GM21529 (cell line): ENCODE results near the gene CRYBB2.
"Not testable (repeated sequence)": the region's sequence is repeated elsewhere in the genome, so short reads cannot be mapped to it uniquely, and the experiment has no call there.

Experiments used
- ATAC-seq: cut with Tn5 transposase; IDR thresholded peaks from one replicate; pipeline ENCODE4 v1.9.1; 2021; ENCODE audit not compliant: unreplicated experiment

CRYBB2 gene

DNA sequence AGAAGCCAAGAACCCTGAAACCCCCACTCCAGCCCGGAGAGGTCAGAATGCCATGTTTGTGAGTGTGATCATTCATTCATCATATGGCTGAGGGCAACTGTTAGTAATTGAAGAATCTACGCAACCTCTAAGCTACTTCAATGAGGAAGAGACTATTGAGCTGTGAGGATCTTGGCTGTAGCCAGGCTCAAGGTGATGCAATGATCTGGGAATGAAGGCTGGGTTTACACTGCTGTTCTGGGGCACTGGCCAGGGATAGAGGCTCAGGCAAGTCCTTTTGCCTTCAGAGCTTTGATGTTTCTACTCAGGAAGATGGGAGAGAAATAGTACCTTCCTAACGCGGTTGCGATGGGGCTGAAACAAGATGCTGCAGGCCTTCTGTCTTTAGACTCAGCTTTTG lies 12.9 kb downstream of the CRYBB2 start:
- no peak for ATAC-seq

DNA sequence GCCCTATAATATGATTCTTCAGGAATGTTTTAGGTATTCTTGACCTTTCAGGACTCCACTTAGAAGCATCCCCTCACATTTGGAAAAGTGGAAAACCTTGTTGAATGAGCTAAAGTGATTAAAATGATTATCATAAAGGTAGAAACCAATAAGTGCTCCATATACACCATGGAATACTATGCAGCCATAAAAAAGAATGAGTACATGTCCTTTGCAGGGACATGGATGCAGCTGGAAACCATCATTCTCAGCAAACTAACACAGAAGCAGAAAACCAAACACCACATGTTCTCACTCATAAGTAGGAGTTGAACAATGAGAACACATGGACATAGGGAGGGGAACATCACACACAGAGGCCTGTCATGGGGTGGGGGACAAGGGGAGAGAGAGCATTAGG lies 14.3 kb downstream of the CRYBB2 start:
- not testable (repeated sequence) for ATAC-seq

DNA sequence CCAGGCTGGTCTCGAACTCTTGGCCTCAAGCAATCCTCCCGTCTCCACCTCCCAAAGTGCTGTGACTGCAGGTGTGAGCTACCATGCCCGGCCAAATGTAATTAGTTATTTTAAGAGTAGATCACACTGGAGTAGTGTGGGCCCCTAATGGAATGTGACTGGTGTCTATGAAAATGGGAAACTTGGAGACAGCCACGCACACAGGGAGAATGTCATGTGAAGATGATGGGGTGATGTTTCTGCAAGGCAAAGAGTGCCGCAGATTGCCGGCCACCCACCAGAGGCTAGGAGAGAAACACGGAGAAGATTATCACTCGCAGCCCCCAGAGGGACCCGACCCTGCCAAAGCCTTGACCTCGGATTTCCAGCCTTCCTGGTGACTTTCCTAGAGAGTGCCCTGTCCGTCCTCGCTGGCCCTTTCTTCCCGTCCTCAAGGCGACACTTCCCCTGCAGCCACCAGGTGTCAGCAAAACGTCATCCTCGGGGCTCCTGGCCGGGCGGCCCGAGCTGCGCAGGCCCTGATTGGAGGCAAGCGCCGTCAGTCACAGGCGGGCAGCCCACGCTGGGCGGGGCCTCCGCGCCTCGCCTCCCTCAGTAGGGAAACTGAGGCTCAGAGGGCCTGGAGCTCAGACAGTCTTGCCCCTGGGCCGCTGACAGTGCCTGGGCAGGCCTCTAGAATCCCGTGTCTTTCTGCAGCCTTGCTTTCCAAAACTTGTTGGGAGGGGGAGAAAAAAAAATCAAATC lies 16.3 kb downstream of the CRYBB2 start:
- ATAC-seq = peak; percentile 79

DNA sequence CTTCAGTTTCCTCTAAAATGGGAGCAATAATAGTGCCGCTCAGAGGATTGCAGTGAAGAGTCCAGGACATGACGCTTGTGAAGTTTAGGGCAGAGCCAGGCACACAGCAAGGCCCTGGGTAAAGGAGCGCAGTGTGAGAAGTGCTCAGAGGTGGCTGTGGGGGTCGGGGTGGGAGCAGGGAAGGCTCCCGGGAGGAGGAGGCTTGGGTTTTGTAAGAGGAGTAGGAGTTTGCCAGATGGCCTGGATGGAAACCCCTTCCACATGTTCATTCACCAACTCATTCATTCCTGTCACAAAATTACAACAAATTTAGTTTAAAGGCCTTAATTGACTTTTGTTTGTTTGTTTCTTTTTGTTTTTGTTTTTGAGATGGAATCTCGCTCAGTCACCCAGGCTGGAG lies 17.0 kb downstream of the CRYBB2 start:
- no peak for ATAC-seq

DNA sequence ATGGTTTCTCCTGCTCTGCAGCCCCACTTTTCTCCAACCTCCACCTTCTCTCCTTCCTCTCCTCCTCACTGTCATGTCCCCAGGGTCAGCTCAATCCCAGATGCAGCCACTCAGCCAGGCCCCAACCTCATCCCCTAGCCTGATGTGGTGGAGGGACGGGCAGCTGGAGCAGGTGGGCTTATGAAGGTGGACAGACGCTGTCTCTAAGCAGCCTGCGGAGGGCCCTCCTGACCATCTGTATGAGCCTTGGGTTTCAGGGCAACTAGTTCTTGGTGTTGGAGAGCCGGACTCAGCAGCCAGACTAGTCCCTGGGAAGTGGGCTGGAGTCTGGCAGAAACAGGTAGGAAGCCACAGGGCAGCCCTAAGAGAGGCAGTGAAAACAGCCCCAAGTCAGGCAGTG lies 18.1 kb downstream of the CRYBB2 start:
- ATAC-seq = no peak

DNA sequence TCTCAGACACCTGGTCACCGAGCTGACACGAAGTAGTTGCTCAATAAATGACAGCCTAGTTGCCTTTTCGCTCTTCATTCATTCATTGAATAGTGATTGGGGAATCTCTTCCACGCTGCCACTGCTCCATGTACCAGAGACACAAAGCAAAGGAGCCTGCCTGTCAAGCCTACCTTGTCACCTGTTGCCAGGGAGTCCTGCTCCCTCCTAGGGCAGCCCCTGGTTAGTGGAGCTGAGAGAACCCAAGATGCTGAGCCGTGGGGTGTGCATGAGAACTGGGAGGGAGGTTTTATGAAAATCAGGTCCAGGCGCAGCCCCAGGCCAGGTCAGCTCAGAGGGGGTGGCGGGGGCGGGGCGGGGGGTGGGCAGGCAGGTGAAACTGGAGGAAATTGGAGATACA lies 18.6 kb downstream of the CRYBB2 start:
- ATAC-seq = not testable (repeated sequence)

DNA sequence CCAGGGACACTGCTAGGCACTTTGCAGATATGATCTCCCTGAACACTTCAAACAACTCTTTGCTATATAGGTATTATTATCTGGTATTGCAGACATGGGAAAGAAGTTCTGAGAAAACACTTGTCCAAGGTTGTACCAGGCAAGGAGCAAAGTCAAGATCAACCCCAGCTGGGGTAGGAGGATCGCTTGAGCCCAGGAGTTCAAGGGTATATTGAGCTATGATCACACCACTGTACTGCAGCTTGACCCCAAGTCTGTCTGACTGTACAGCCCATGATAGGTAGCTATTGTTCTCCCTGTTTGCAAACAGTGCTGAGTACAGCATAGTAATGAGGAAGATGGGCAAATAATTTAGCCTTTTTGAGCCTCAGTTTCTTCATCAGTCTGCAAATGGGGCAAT lies 35.7 kb downstream of the CRYBB2 start:
- not testable (repeated sequence) for ATAC-seq

DNA sequence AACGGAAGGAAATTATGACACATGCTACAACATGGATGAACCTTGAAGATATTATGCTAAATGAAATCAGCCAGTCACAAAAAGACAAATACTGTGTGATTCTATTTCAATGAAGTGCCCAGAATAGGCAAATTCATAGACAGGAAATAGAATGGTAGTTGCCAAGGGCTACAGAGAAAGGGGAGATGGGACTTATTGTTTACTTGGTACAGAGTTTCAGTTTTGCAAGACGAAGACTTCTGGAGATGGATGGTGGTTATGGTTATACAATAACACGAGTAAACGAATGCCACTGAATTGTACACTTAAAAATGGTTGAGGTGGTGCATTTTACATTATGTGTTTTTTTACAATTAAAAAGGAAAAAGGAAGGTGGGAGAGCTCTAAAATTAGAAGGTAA lies 48.1 kb downstream of the CRYBB2 start:
- not testable (repeated sequence) for ATAC-seq

DNA sequence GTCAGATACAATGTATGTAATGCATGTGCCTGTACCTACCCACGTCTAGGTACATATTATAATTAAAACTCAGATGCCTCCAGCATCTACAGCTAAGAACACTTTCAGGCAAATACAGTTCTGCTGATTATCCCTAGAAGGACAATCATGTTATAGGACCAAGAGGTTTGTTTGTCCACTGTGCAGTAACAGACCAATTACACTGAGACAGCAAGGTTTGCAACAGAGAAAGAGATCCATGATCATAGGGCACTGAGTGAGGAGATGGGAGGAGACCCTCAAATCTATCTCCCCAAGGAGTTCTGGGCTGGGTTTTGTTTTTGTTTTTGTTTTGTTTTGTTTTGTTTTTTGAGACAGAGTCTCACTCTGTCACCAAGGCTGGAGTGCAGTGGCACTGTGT lies 49.5 kb downstream of the CRYBB2 start:
- not testable (repeated sequence) for ATAC-seq

DNA sequence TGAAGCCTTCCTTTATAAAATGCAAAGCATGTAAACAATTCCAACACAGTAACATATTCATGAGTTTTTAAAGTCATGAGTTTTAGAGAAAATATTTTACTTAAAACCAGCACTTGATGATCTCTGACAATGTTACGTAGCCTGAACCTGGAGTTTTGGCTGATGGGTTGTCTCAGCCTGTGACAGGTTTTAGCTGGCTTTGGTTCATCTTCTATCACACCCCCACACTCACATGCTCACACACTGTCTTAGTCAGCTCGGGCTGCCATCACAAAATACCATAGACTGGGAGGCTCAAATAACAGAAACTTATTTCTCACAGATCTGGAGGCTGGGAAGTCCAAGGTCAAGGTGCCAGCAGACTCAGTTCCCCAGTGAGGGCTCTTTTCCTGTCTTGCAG lies 50.6 kb downstream of the CRYBB2 start:
- not testable (repeated sequence) for ATAC-seq

DNA sequence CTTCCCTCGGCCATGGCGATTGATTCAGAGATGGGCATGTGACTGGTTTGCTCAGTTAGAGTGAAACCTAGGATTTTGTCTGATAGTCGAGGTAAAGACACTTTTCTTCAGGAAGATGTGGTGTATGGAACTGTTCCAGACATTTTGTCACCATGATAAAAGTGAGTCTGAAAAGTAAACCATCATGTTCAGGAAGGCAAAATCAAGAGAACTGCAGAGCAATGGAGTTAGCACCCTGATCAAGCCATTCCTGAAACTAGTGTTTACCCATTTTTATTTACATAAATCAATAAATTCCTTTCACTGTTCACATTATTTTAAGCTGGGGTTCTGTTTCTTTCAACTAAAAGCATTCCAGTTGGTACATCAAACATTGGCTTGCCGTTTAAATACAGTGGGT lies 53.8 kb downstream of the CRYBB2 start:
- ATAC-seq = not testable (repeated sequence)

DNA sequence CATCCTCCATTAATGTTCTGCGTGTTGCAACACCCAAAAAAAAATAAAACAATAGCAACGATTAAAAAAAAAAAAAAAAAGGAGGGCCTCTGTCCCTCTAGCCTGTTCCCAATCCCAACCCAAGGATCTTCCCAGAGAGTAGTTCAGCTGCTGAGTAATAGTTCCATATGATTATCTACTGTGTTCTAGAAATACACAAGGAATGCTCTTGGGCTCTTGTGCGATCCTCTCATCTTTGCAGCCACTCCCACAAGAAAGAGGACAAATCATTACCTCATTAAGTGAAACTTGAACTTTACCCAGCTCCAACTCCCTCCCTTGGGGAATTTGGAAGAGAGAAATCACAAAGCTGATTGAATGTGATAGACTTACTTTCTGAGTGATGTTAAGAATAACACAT lies 54.5 kb downstream of the CRYBB2 start:
- ATAC-seq = not testable (repeated sequence)

DNA sequence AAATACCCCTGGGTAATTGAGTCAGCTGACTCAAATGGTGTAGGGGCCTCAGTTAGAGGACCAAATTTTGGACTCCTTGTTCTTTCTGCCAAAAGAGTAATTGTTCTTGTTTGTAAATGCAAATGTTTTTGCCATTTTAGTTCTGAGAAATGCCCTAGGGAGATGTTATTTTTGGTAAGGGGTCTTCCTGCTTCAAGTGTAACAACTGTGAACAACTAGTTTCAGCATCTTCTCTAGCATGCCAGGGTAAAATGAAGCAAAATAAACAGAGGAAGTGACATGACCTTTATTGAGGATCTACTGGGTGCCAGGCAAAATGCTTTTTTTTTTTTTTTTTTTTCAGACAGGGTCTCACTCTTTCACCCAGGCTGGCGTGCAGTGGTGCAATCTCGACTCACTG lies 60.7 kb downstream of the CRYBB2 start:
- ATAC-seq = not testable (repeated sequence)
